Vagina (tissue), 2 donors: ENCODE measurements around the gene ADGRG3.

Experiments
- CTCF ChIP-seq, 3 experiments: fragments of 450-650 bp in 2 of 3; fragments of 200-600 bp in 1 of 3; sonication (generic) in 1 of 3; IDR thresholded peaks; one replicate each; pipeline ENCODE4 v1.5.1; 2017 to 2019; ENCODE audit warnings: antibody characterized with exemption in 3 of 3, mild to moderate bottlenecking in 2 of 3, moderate library complexity in 2 of 3
- POLR2A ChIP-seq, 2 donors: fragments of 450-650 bp; IDR thresholded peaks; one replicate each; pipeline ENCODE4 v1.6.1; 2017; ENCODE audit warnings: antibody characterized with exemption in 2 of 2, mild to moderate bottlenecking in 2 of 2, moderate library complexity in 2 of 2

GRCh38 chr16:57676553-57677085 is 8.5 kb downstream of the ADGRG3 start:
- TF ChIP-seq CTCF (IDR thresholded peaks at IDR 0.05): no peak
- TF ChIP-seq POLR2A (IDR thresholded peaks at IDR 0.05): no peak
